Measurements from ENCODE around the gene R3HDM1. TPM values are rescaled to one million over a fixed set of nuclear protein-coding genes. Genes with fewer than 3 reads are reported as not detected.

The R3HDM1 gene
- total RNA-seq, 4 donors from 2014 or later = 14.1 to 30.9 (median 21.6) TPM

GRCh38 chr2:135570884-135571283, 39.6 kb downstream of the R3HDM1 start:
- WGBS = 92% methylated on average over 2 of the region's 2 CpGs
- Histone ChIP-seq H3K27me3 (no peaks in the 10 kb centered on the region), H3K9me3 (no peaks in the 10 kb centered on the region), H3K4me1 (no peaks in the 10 kb centered on the region), H3K27ac (no peak overlapping the region), H3K36me3 (peaks cover 11% of the 10 kb centered on the region), H3K4me3 (no peak overlapping the region)
- DNase-seq (ENCODE audit: low spot score in 2 of 2) = no peak
- TF ChIP-seq EP300 (IDR thresholded peaks at IDR 0.05) = no peak
- TF ChIP-seq POLR2A (IDR thresholded peaks at IDR 0.05) = no peak
- TF ChIP-seq POLR2AphosphoS5 (IDR thresholded peaks at IDR 0.05) = no peak
- TF ChIP-seq CTCF (IDR thresholded peaks at IDR 0.05) = no peak

GRCh38 chr2:135573620-135574019, 42.3 kb downstream of the R3HDM1 start:
- Histone ChIP-seq H3K4me1 (no peaks in the 10 kb centered on the region), H3K27me3 (no peaks in the 10 kb centered on the region), H3K27ac (no peak overlapping the region), H3K36me3 (peaks cover 11% of the 10 kb centered on the region), H3K4me3 (no peak overlapping the region), H3K9me3 (no peaks in the 10 kb centered on the region)
- WGBS = 70% methylated on average over 1 of the region's 1 CpG
- no peak for DNase-seq (ENCODE audit: low spot score in 2 of 2)
- TF ChIP-seq POLR2A (IDR thresholded peaks at IDR 0.05) = no peak
- TF ChIP-seq EP300 (IDR thresholded peaks at IDR 0.05) = no peak
- TF ChIP-seq POLR2AphosphoS5 (IDR thresholded peaks at IDR 0.05) = no peak
- no peak for TF ChIP-seq CTCF (IDR thresholded peaks at IDR 0.05)

GRCh38 chr2:135581282-135581681, 50.0 kb downstream of the R3HDM1 start:
- TF ChIP-seq POLR2AphosphoS5 (IDR thresholded peaks at IDR 0.05) = no peak
- TF ChIP-seq CTCF (IDR thresholded peaks at IDR 0.05) = no peak
- no peak for TF ChIP-seq POLR2A (IDR thresholded peaks at IDR 0.05)
- TF ChIP-seq EP300 (IDR thresholded peaks at IDR 0.05) = no peak
- DNase-seq (ENCODE audit: low spot score in 2 of 2) = no peak
- Histone ChIP-seq H3K9me3 (no peaks in the 10 kb centered on the region), H3K27me3 (no peaks in the 10 kb centered on the region), H3K36me3 (no peaks in the 10 kb centered on the region), H3K27ac (no peak overlapping the region), H3K4me3 (no peak overlapping the region), H3K4me1 (no peaks in the 10 kb centered on the region)
- 99% methylated on average over 3 of the region's 3 CpGs for WGBS

- no peaks in the 10 kb centered on the region for H3K9me3 ChIP-seq
- no peak for DNase-seq (ENCODE audit: low spot score in 2 of 2)
- no peak overlapping the region for H3K27ac ChIP-seq
- TF ChIP-seq POLR2AphosphoS5 (IDR thresholded peaks at IDR 0.05) (no peak), POLR2A (IDR thresholded peaks at IDR 0.05) (no peak), CTCF (IDR thresholded peaks at IDR 0.05) (no peak), EP300 (IDR thresholded peaks at IDR 0.05) (no peak)
- no peaks in the 10 kb centered on the region for H3K4me1 ChIP-seq
- H3K36me3 ChIP-seq = no peaks in the 10 kb centered on the region
- no peak overlapping the region for H3K4me3 ChIP-seq
- 48% methylated on average over 2 of the region's 2 CpGs for WGBS
- no peaks in the 10 kb centered on the region for H3K27me3 ChIP-seq
These were observed 51.1 kb downstream of the R3HDM1 start for GRCh38 chr2:135582383-135582782.

- Histone ChIP-seq H3K36me3 (no peaks in the 10 kb centered on the region), H3K4me1 (no peaks in the 10 kb centered on the region), H3K4me3 (no peak overlapping the region), H3K27ac (no peak overlapping the region), H3K27me3 (no peaks in the 10 kb centered on the region), H3K9me3 (no peaks in the 10 kb centered on the region)
- no peak for DNase-seq (ENCODE audit: low spot score in 2 of 2)
- TF ChIP-seq POLR2AphosphoS5 (IDR thresholded peaks at IDR 0.05) (no peak), CTCF (IDR thresholded peaks at IDR 0.05) (no peak), EP300 (IDR thresholded peaks at IDR 0.05) (no peak), POLR2A (IDR thresholded peaks at IDR 0.05) (no peak)
- WGBS = 90% methylated on average over 2 of the region's 2 CpGs
These were observed 54.3 kb downstream of the R3HDM1 start for GRCh38 chr2:135585586-135585985.
